ENCODE results near the gene OCA2. TPM values are rescaled to one million over a fixed set of nuclear protein-coding genes. Genes with fewer than 3 reads are reported as not detected.

OCA2 gene
- total and polyA plus RNA-seq, 2 of the 13 experiments (the other 11 are each of a cell fraction or from before 2014, with no cell fraction given): 0.02 to 0.05 TPM

- ATAC-seq: no peak
- FAIRE-seq: no peak
- Histone ChIP-seq H3K27ac (ENCODE audit: extremely low read length, insufficient read depth, low read length) (no peak overlapping the region), H3K4me2 (ENCODE audit: low read depth, low read length) (no peak overlapping the region), H3K4me1 (ENCODE audit: insufficient read depth, low read length) (no peaks in the 10 kb centered on the region), H4K20me1 (ENCODE audit: insufficient read depth, low read length) (no peaks in the 10 kb centered on the region), H3K4me3 (replicated peaks in 1 of 3; ENCODE audit: insufficient read depth in 1 of 3, low read depth in 2 of 3, low read length in 3 of 3) (no peak overlapping the region), H3K9ac (ENCODE audit: insufficient read depth, low read depth, low read length) (no peak overlapping the region), H3K79me2 (ENCODE audit: insufficient read depth, low read length) (no peaks in the 10 kb centered on the region), H2AFZ (ENCODE audit: low read length) (no peak overlapping the region), H3K36me3 (replicated peaks in 1 of 2; ENCODE audit: control insufficient read depth in 1 of 2, insufficient read depth in 2 of 2, low read length in 2 of 2) (peaks cover 16 to 46% of the 10 kb centered on the region in 2 experiments; a peak in 4 of 5 replicates), H3K27me3 (ENCODE audit: control insufficient read depth in 1 of 2, insufficient read depth in 2 of 2, low read length in 2 of 2) (peaks cover 1 to 7% of the 10 kb centered on the region in 2 experiments; a peak in 3 of 5 replicates), H3K9me3 (ENCODE audit: low read length) (no peaks in the 10 kb centered on the region)
- intact Hi-C loops (cut with micrococcal nuclease; ENCODE audit: unreplicated experiment) (no loop called here), in situ Hi-C loops (cut with HindIII; ENCODE audit: extremely low pct_ligation_motif_present, low pct_unique_long_range_greater_than_20kb) (no loop called here)
- ChIA-PET CTCF (ENCODE audit: low intra/inter-chr PET ratio, low total read pairs) (no interaction called here), POLR2A (no interaction called here)
- no TSS peak for BruUV-seq (replicated peaks)
- DNase-seq (ENCODE audit: low spot score): no peak
- WGBS (ENCODE audit: low lambda C conversion rate): 98% methylated on average over 18 of the region's 20 CpGs
- TF ChIP-seq CEBPZ (IDR thresholded peaks at IDR 0.05; ENCODE audit: low read length) (no peak), ZNF784 (CRISPR knock-in tag; IDR thresholded peaks at IDR 0.05; ENCODE audit: borderline replicate concordance) (no peak), SP1 (IDR thresholded peaks at IDR 0.05) (no peak), SP1 (CRISPR knock-in tag; IDR thresholded peaks at IDR 0.05) (no peak), BCLAF1 (IDR thresholded peaks at IDR 0.05) (no peak), ZNF441 (CRISPR knock-in tag; IDR thresholded peaks at IDR 0.05; ENCODE audit: borderline replicate concordance) (no peak)
Observed at GRCh38 chr15:28112101-28112760, 13.1 kb upstream of the OCA2 start.

All from HepG2 (cell line).